K562 (cell line): ENCODE measurements around the gene SEC14L5. TPM values are rescaled to one million over a fixed set of nuclear protein-coding genes. Genes with fewer than 3 reads are reported as not detected.

Source experiments
- ATAC-seq: fragments of 200-7000 bp; cut with Tn5 transposase; 3 replicates; pipeline ENCODE4 v1.9.1; 2020; ENCODE audit warnings: moderate library complexity
- BruUV-seq: library from RNA; stranded (reverse); fragments of 400-500 nt; replicated peaks from 2 replicates; lab custom pipeline; 2021; lab: Mats Ljungman, UMichigan
- CTCF ChIA-PET: fragments of 300-600 bp; formaldehyde crosslinking; extraction: SDS; loops from one replicate; lab custom pipeline; 2021; ENCODE audit warnings: low intra/inter-chr PET ratio; lab: Yijun Ruan, JAX
- POLR2A ChIA-PET: fragments of 300-600, 350-650 bp; sonication (Branson Sonifier 250); formaldehyde crosslinking; extraction: SDS; loops from one replicate; lab custom pipeline; 2021; ENCODE audit warnings: antibody characterized with exemption, inconsistent platforms; lab: Yijun Ruan, JAX
- DNase-seq, 4 experiments: peaks; one replicate each; pipeline versions ENCODE4 v3.0.0 to v3.0.0-alpha.2; 2011 to 2018; ENCODE audit warnings: low spot score in 3 of 4, mixed read lengths in 3 of 4; ENCODE audit errors: extremely low read depth in 1 of 4
- FAIRE-seq: peaks from 2 replicates; lab custom pipeline; 2011; peaks lifted over from hg19 to GRCh38; lab: Jason Lieb, UNC
- H2AFZ ChIP-seq: 2 replicates; pipeline ENCODE4 v1.6.0; 2011; ENCODE audit warnings: low read depth, low read length, control low read depth, inconsistent platforms
- H3K27ac ChIP-seq: fragments of 200-600 bp; 3 replicates; pipeline ENCODE4 v1.8.0; 2011; ENCODE audit warnings: low read depth, mild to moderate bottlenecking, control low read depth, inconsistent platforms, low read length, moderate library complexity, mixed read lengths; ENCODE audit errors: extremely low read depth
- H3K27me3 ChIP-seq, 2 experiments: fragments of 300-600 bp in 1 of 2; 2 replicates in 1 of 2; 3 replicates in 1 of 2; pipeline versions ENCODE4 v1.6.0 to v1.8.0; 2011; ENCODE audit warnings: inconsistent platforms in 2 of 2, low read length in 2 of 2, mild to moderate bottlenecking in 1 of 2, mixed read lengths in 1 of 2, moderate library complexity in 1 of 2; ENCODE audit not compliant: control insufficient read depth in 2 of 2, insufficient read depth in 2 of 2
- H3K36me3 ChIP-seq: fragments of 300-600 bp; 3 replicates; pipeline ENCODE4 v1.8.0; 2011; ENCODE audit warnings: mild to moderate bottlenecking, low read length, inconsistent platforms; ENCODE audit not compliant: control insufficient read depth, insufficient read depth
- H3K4me1 ChIP-seq, 2 experiments: fragments of 200-600 bp in 1 of 2; replicated peaks in 1 of 2; 2 replicates in 1 of 2; 3 replicates in 1 of 2; pipeline versions ENCODE4 v1.5.1 to v1.8.0; 2011; ENCODE audit warnings: inconsistent platforms in 2 of 2, low read length in 2 of 2, mild to moderate bottlenecking in 1 of 2, mixed read lengths in 1 of 2, moderate library complexity in 1 of 2; ENCODE audit not compliant: control insufficient read depth in 2 of 2, insufficient read depth in 2 of 2
- H3K4me2 ChIP-seq: 2 replicates; pipeline ENCODE4 v1.6.1; 2011; ENCODE audit warnings: low read length, control low read depth, inconsistent platforms, mixed read lengths; ENCODE audit not compliant: insufficient read depth
- H3K4me3 ChIP-seq: fragments of 200-600 bp; sonication (generic), shearing (Covaris generic); 2 replicates; pipeline ENCODE4 v1.5.1; 2016; ENCODE audit warnings: control low read depth, inconsistent platforms
- H3K79me2 ChIP-seq: fragments of 200-600 bp; 3 replicates; pipeline ENCODE4 v1.8.0; 2011; ENCODE audit warnings: low read length, inconsistent platforms; ENCODE audit not compliant: control insufficient read depth, insufficient read depth
- H3K9ac ChIP-seq, 2 experiments: 2 replicates each; pipeline versions ENCODE4 v1.6.0 to v1.6.1; 2011; ENCODE audit warnings: low read depth in 2 of 2, low read length in 2 of 2, control low read depth in 1 of 2, inconsistent platforms in 1 of 2, mild to moderate bottlenecking in 1 of 2, mixed read lengths in 1 of 2; ENCODE audit not compliant: insufficient read depth in 1 of 2
- H3K9me1 ChIP-seq: one replicate; pipeline ENCODE4 v1.6.0; 2011; ENCODE audit warnings: inconsistent platforms, mild to moderate bottlenecking, low read length, moderate library complexity; ENCODE audit not compliant: control insufficient read depth, insufficient read depth
- H3K9me3 ChIP-seq: replicated peaks from 2 replicates; pipeline ENCODE4 v1.5.1; 2011; ENCODE audit warnings: low read depth, low read length, inconsistent platforms; ENCODE audit not compliant: control insufficient read depth, insufficient read depth
- H4K20me1 ChIP-seq: replicated peaks from 2 replicates; pipeline ENCODE4 v1.6.1; 2011; ENCODE audit warnings: low read length, inconsistent platforms, mixed read lengths; ENCODE audit not compliant: control insufficient read depth, insufficient read depth
- DACH1 ChIP-seq: fragments of 450-650 bp; IDR thresholded peaks from 2 replicates; pipeline ENCODE4 v1.6.1; 2018; ENCODE audit not compliant: partially characterized antibody
- MCM5 ChIP-seq: fragments of 450-650 bp; IDR thresholded peaks from 2 replicates; pipeline ENCODE4 v1.6.1; 2016; ENCODE audit warnings: low read depth
- MYC ChIP-seq, 2 experiments: fragments of 250-450 bp in 1 of 2; sonication (Bioruptor Pico) in 1 of 2; IDR thresholded peaks; 2 replicates each; pipeline versions ENCODE4 v1.5.1 to v1.6.1; 2012 to 2021; ENCODE audit warnings: low read depth in 2 of 2, borderline replicate concordance in 1 of 2, improper control_type of control experiment in 1 of 2, low read length in 1 of 2, mild to moderate bottlenecking in 1 of 2, moderate library complexity in 1 of 2
- PHTF2 ChIP-seq: fragments of 250-450 bp; sonication (Bioruptor Pico); IDR thresholded peaks from 2 replicates; pipeline ENCODE4 v1.5.0; 2021; ENCODE audit warnings: mild to moderate bottlenecking
- PRDM10 ChIP-seq: fragments of 450-650 bp; IDR thresholded peaks from 2 replicates; pipeline ENCODE4 v1.6.1; 2018; ENCODE audit not compliant: partially characterized antibody
- ZNF431 ChIP-seq: sonication (generic); formaldehyde crosslinking; IDR thresholded peaks from 2 replicates; pipeline ENCODE4 v1.8.0; 2022; ENCODE audit warnings: mild to moderate bottlenecking, missing genetic modification reagents
- ZNF518B ChIP-seq: fragments of 250-450 bp; sonication (Bioruptor Pico); IDR thresholded peaks from 2 replicates; pipeline ENCODE4 v1.5.0; 2021; ENCODE audit warnings: mild to moderate bottlenecking, moderate library complexity
- ZNF57 ChIP-seq: fragments of 450-650 bp; formaldehyde crosslinking; IDR thresholded peaks from 2 replicates; pipeline ENCODE4 v1.4.0; 2020; ENCODE audit warnings: mild to moderate bottlenecking, moderate library complexity
- WGBS: fragments of 100-300 bp; shearing (Covaris generic); methylation state at CpG from one replicate; pipeline ENCODE4 v1.1.6; 2016; ENCODE audit warnings: low coverage, mixed read lengths; ENCODE audit not compliant: insufficient coverage; ENCODE audit errors: missing lambda C conversion rate; 5-methylcytosine and 5-hydroxymethylcytosine counted together
- in situ Hi-C: fragments of 300-500 bp; cut with MboI; formaldehyde crosslinking; loops from 4 replicates; pipeline ENCODE4 v1.15.0; 2018; ENCODE audit warnings: inconsistent platforms, mixed read lengths
- intact Hi-C: fragments of 100-400 bp; cut with micrococcal nuclease; formaldehyde crosslinking; loops from 2 replicates; pipeline ENCODE4 v1.14.2; 2022
- polyA plus RNA-seq, 8 experiments: library from polyadenylated mRNA; depleted of rRNA in 4 of 8; stranded (reverse) in 5 of 8; unstranded in 3 of 8; fragments of >200 nt; fragmentation: Nextera tagmentation in 2 of 8; fragmentation: Illumina TruSeq in 1 of 8; extraction: Ambion mirVana in 2 of 8; extraction: Trizol in 1 of 8; gene quantifications; 2 replicates each; pipeline versions ENCODE4 v1.2.1 to v1.2.3, GENCODE V29; 2011 to 2014; ENCODE audit warnings: inconsistent platforms in 1 of 8, missing spikeins in 1 of 8
- total RNA-seq, 7 experiments: library from RNA; depleted of rRNA in 6 of 7; stranded (reverse); fragments of >200 nt in 6 of 7; fragmentation: Illumina TruSeq in 2 of 7; extraction: Trizol in 2 of 7; gene quantifications; 2 replicates each; pipeline versions ENCODE4 v1.2.1 to v1.2.3, GENCODE V29; 2011 to 2021; ENCODE audit warnings: low replicate concordance in 1 of 7

The SEC14L5 gene
- total and polyA plus RNA-seq, 9 of the 15 experiments (the other 6 are each of a cell fraction or from before 2014, with no cell fraction given), result 0.11 TPM; not detected in 8

GRCh38 chr16:5004311-5004710 lies 46.2 kb downstream of the SEC14L5 start (continued):
- no peak for TF ChIP-seq PRDM10
- no peak for TF ChIP-seq MCM5
- TF ChIP-seq ZNF57 (CRISPR knock-in tag), result no peak
- no peak for TF ChIP-seq ZNF431 (CRISPR knock-in tag)
- TF ChIP-seq MYC (IDR thresholded peaks at IDR 0.05; ENCODE audit: low read depth, low read length), result no peak
- TF ChIP-seq MYC (CRISPR knock-in tag; IDR thresholded peaks at IDR 0.05; ENCODE audit: borderline replicate concordance, low read depth), result no peak

GRCh38 chr16:5005916-5006315 lies 47.8 kb downstream of the SEC14L5 start:
- CTCF ChIA-PET, result no interaction called here
- no peak overlapping the region for H3K9ac ChIP-seq
- H3K9me1 ChIP-seq, result no peaks in the 10 kb centered on the region
- FAIRE-seq, result no peak
- intact Hi-C loops (no loop called here), in situ Hi-C loops (no loop called here)
- peaks cover 4% of the 10 kb centered on the region; the same call in 1 of the 2 replicates for H4K20me1 ChIP-seq
- H3K9me3 ChIP-seq, result no peaks in the 10 kb centered on the region
- no peaks in the 10 kb centered on the region for H3K36me3 ChIP-seq
- 26% methylated on average over 3 of the region's 4 CpGs for WGBS
- TF ChIP-seq ZNF518B (CRISPR knock-in tag), result no peak
- no peak for TF ChIP-seq DACH1
- TF ChIP-seq PHTF2, result no peak
- no peak overlapping the region for H3K27ac ChIP-seq
- no TSS peak for BruUV-seq
- H3K4me2 ChIP-seq, result no peak overlapping the region
- DNase-seq, result no peak
- peaks cover 0 to 4% of the 10 kb centered on the region in 2 experiments; a peak in 1 of 5 replicates for H3K4me1 ChIP-seq
- POLR2A ChIA-PET, result interaction anchor here (0.5 kb wide), 1 partner anchor 92 kb away, joined by 3 read pairs; no protein-coding TSS in a partner anchor
- H3K79me2 ChIP-seq, result no peaks in the 10 kb centered on the region
- H3K4me3 ChIP-seq, result no peak overlapping the region
- ATAC-seq, result no peak
- no peak overlapping the region for H2AFZ ChIP-seq
- H3K27me3 ChIP-seq, result peaks cover 31 to 69% of the 10 kb centered on the region in 2 experiments; a peak in 4 of 5 replicates
